ENCODE data around the gene METTL22. TPM values are rescaled to one million over a fixed set of nuclear protein-coding genes. Genes with fewer than 3 reads are reported as not detected.

METTL22 gene
- total RNA-seq, 1 donor from 2014 or later: 40.0 TPM

DNA sequence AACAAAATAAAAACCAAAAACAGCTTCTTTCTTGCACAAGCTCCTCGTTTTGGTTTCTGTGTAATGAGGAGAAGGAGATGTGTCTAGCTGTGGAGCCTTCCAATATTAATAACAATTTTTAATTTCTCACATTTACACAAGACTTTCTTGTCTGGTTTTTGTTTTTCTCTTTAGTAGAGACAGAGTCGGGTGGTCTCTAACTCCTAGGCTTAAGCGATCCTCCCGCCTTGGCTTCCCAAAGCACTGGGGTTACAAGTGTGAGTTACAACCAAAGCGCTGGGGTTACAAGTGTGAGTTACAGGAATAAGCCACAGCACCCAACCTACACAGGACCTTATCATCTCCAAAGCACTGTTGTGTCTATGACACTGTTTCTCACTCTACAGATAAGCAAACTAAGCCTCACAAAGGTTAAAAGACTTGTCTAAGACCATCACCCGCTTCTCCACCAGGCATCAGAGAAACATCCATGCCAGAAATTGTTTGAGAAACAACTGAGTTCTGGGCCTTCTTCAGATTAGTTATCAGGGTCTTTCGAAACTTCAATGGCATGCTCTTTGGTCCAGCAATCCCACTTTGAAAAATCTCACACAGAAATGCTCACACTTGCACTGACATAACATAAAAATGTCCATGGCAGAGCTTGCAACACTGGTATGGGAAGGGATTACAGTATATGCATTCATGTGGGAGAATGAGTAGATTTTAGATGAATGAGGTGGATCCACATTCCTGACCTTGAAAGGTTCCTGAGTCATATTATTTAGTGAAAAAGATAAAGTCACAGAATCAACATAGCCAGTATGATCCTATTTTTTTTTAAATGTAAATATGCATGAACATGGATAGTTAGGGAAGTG lies 56.8 kb downstream of the METTL22 start:
- Histone ChIP-seq H3K36me3 (no peaks in the 10 kb centered on the region), H3K4me1 (peaks cover 10% of the 10 kb centered on the region), H3K4me3 (no peak overlapping the region), H3K27me3 (no peaks in the 10 kb centered on the region), H3K9me3 (no peaks in the 10 kb centered on the region), H3K27ac (no peak overlapping the region)
- TF ChIP-seq POLR2AphosphoS5 (IDR thresholded peaks at IDR 0.05; ENCODE audit: insufficient read depth in 1 of 2, low read depth in 1 of 2) (no peak), POLR2A (IDR thresholded peaks at IDR 0.05) (no peak)
- TF ChIP-seq, protein P1, sequence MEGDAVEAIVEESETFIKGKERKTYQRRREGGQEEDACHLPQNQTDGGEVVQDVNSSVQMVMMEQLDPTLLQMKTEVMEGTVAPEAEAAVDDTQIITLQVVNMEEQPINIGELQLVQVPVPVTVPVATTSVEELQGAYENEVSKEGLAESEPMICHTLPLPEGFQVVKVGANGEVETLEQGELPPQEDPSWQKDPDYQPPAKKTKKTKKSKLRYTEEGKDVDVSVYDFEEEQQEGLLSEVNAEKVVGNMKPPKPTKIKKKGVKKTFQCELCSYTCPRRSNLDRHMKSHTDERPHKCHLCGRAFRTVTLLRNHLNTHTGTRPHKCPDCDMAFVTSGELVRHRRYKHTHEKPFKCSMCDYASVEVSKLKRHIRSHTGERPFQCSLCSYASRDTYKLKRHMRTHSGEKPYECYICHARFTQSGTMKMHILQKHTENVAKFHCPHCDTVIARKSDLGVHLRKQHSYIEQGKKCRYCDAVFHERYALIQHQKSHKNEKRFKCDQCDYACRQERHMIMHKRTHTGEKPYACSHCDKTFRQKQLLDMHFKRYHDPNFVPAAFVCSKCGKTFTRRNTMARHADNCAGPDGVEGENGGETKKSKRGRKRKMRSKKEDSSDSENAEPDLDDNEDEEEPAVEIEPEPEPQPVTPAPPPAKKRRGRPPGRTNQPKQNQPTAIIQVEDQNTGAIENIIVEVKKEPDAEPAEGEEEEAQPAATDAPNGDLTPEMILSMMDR (IDR thresholded peaks at IDR 0.05): no peak
- no peak for DNase-seq (ENCODE audit: extremely low spot score in 2 of 2)
- intact Hi-C loops (cut with DNase I): no loop called here

DNA sequence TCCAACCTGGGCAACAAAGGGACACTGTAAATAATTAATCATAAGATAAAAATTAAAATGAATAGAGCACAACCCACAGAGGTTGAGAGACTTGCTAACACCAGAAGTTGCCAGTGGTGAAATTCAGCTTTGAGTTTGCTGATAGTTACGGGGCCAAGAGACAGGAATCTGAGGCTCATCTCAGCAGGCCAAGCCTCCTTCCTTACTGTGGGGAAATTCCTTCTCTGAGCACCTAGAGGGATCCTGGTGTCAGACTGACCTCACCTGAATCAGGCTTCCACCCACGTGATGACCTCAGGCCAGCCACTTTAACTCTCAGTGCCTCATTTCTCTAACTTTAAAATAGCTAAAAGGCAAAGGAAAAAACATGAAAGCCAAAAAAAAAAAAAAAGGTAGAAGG lies 57.7 kb downstream of the METTL22 start:
- no peak for DNase-seq (ENCODE audit: extremely low spot score in 2 of 2)
- Histone ChIP-seq H3K36me3 (no peaks in the 10 kb centered on the region), H3K4me3 (no peak overlapping the region), H3K27ac (no peak overlapping the region), H3K27me3 (no peaks in the 10 kb centered on the region), H3K4me1 (peaks cover 10% of the 10 kb centered on the region), H3K9me3 (no peaks in the 10 kb centered on the region)
- intact Hi-C loops (cut with DNase I): no loop called here
- TF ChIP-seq, protein P1 (IDR thresholded peaks at IDR 0.05): no peak
- TF ChIP-seq POLR2AphosphoS5 (IDR thresholded peaks at IDR 0.05; ENCODE audit: insufficient read depth in 1 of 2, low read depth in 1 of 2) (no peak), POLR2A (IDR thresholded peaks at IDR 0.05) (no peak)

- no peak for DNase-seq (ENCODE audit: extremely low spot score in 2 of 2)
- Histone ChIP-seq H3K27me3 (no peaks in the 10 kb centered on the region), H3K9me3 (no peaks in the 10 kb centered on the region), H3K4me1 (no peaks in the 10 kb centered on the region), H3K27ac (no peak overlapping the region), H3K4me3 (no peak overlapping the region), H3K36me3 (no peaks in the 10 kb centered on the region)
- TF ChIP-seq, protein P1 (IDR thresholded peaks at IDR 0.05): no peak
- TF ChIP-seq POLR2AphosphoS5 (IDR thresholded peaks at IDR 0.05; ENCODE audit: insufficient read depth in 1 of 2, low read depth in 1 of 2) (no peak), POLR2A (IDR thresholded peaks at IDR 0.05) (no peak)
- intact Hi-C loops (cut with DNase I): no loop called here
These were observed 61.2 kb downstream of the METTL22 start for GRCh38 chr16:8682551-8683259.

GRCh38 chr16:8683640-8684039 lies 62.1 kb downstream of the METTL22 start:
- intact Hi-C loops (cut with DNase I): no loop called here
- no peaks in the 10 kb centered on the region for H3K27me3 ChIP-seq
- H3K4me3 ChIP-seq: no peak overlapping the region
- no peak overlapping the region for H3K27ac ChIP-seq
- no peak for TF ChIP-seq POLR2AphosphoS5 (IDR thresholded peaks at IDR 0.05; ENCODE audit: insufficient read depth in 1 of 2, low read depth in 1 of 2)
- TF ChIP-seq POLR2A (IDR thresholded peaks at IDR 0.05): no peak
- TF ChIP-seq, protein P1 (IDR thresholded peaks at IDR 0.05): no peak
- no peaks in the 10 kb centered on the region for H3K9me3 ChIP-seq
- no peaks in the 10 kb centered on the region for H3K4me1 ChIP-seq
- DNase-seq (ENCODE audit: extremely low spot score in 2 of 2): no peak
- no peaks in the 10 kb centered on the region for H3K36me3 ChIP-seq

Measured in vagina (tissue), 2 donors.